ACHN (cell line): Measurements from ENCODE around the gene SULF2.
A peak's percentile ranks its signal among the peaks of the same experiment; 100 is the strongest.

Experiments used
- DNase-seq: peaks from one replicate; pipeline ENCODE4 v3.0.0-alpha.2; 2015
- in situ Hi-C: cut with HindIII; loops from 2 replicates; pipeline ENCODE4 v1.10.0; 2017; ENCODE audit warnings: low sequenced_read_pairs, low pct_ligation_motif_present, low pct_unique_long_range_greater_than_20kb

SULF2 gene

DNA sequence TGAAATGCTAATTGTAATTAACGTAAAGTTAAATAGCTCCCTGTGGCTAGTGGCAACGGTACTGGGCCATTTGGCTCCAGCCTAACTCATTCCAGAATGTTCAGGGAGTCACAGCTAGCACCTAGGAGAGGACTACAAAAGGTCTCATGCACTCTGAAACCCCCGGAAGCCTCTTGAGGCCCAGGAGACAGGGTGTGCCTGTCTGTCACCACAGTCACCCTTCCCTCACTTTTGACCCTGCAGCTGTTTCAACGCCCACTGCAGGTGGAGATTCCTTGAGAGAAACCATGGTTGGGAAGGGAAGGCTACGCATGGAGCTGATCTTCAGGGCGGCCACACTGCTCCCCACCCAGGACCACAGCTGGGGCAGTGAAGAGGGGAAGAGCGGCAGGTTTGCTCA is 58.6 kb downstream of the SULF2 start:
- in situ Hi-C loops, result no loop called here

GRCh38 chr20:47725248-47725973 is 59.9 kb downstream of the SULF2 start:
- peak; percentile 77 for DNase-seq
- in situ Hi-C loops, result no loop called here

More for the DNA sequence above, 58.6 kb downstream of the SULF2 start:
- no peak for DNase-seq

- DNase-seq, result no peak
- in situ Hi-C loops, result no loop called here
Measured at GRCh38 chr20:47724910-47725247, 60.4 kb downstream of the SULF2 start.

- no peak for DNase-seq
- in situ Hi-C loops, result no loop called here
Measured at GRCh38 chr20:47724396-47724795, 60.9 kb downstream of the SULF2 start.

DNA sequence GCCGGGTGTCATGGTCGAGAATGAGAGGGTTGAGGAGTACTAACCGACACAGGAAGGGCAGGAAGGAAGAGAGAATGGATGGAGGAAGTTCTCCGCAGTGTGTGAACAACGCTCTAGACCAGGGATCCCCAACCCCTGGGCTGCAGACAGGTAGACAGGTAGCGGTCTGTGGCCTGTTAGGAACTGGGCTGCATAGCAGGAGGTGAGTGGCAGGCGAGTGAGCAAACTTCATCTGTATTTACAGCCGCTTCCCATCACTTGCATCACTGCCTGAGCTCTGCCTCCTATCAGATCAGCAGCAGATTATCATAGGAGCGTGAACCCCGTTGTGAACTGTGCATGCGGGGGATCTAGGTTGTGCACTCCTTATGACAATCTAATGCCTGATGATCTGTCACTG is 62.0 kb downstream of the SULF2 start:
- in situ Hi-C loops, result no loop called here
- DNase-seq, result no peak

DNA sequence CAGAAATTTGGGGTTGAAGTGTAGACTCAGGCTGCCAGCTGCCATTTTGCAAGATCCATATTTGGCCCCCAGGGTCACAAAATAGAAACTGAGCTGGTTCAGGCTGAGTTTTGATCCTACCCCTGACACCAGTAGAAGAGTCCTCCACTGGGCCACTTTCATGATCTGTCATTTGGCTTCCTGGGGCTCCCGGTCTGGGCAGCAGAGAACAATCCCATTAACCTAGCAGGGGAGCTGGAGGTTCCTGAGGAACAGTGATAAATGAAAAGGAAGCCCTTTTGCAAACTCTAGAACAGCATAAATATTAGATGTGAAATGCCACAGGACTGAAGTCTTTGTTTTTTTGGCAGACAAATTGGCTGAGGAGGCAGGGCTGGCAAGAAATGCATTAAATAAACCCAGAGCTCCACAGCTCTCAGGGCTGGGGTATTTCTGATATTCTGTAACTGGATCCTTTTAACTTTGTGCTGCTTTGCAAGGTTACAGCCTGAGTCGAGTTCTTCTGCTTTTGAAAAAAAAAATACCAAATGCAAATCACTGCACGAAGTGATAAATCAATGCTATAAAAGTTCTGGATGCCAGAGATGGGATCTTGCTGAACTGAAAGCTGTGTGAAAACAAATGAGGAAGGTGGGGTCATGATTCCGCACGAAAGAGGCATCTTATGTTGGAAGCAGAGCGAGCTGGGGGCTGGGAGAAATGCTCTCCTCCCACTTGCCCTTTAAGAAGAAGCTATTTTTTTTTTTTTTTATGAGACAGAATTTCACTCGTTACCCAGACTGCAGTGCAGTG is 64.4 kb downstream of the SULF2 start:
- in situ Hi-C loops, result no loop called here
- no peak for DNase-seq

GRCh38 chr20:47719625-47720024 is 65.7 kb downstream of the SULF2 start:
- no peak for DNase-seq
- in situ Hi-C loops, result no loop called here

DNA sequence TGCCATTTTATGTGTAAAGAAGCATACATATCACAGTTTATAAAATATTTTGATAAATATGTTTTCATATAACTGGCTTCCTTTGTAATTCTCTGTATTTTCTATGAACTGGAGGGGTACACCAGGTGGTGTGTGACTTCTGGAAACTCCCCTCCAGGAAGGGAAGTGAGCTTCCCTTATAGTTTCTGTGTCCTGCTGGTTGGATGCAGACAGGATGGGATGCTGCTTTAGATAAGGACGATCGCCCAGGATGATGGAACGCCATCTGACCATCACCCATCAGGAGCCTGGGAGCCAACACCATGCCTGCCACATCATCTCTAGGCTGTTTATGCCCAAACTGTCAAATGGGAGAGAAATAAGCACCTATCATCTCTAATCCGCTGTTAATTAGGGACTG is 66.1 kb downstream of the SULF2 start:
- in situ Hi-C loops, result no loop called here
- no peak for DNase-seq

DNA sequence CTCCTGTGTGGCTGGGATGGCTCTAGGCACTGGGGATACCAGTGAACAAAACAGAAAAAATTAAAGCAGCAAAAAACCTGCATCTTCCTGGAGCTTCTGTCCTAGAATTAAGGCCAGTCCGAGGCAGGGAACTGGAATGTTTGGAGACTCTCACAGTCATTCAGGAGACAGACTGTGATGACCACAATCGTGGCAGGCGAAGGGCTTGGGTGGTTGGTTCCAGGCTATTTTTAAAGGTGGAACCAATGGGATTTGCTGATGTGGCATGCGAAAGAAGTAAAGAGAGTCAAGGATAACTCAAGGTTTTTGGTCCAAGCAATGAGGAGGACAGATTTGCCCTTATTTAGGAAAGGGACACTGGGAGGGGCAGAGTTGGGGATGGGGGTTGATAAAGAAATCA is 66.9 kb downstream of the SULF2 start:
- in situ Hi-C loops, result no loop called here
- DNase-seq, result no peak

DNA sequence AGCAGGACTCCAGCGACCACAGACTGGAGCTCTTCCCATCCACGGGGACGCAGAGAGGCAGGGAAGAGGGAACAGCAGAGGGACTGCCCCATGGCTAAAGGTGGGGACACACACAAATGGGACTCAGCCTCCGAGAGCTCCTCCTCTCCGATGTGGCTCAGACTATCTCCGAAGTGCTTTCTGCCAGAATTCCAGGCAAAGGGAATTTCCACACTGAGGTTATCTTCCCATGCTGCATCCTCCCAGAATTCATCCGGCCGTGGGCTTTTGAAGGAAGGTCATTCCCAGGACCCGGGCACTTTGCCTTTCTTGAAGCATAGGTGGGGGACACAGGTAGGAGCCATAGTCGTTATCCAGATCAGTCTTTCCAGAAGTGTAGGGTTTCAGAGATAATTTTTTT is 67.9 kb downstream of the SULF2 start:
- in situ Hi-C loops, result no loop called here
- no peak for DNase-seq

DNA sequence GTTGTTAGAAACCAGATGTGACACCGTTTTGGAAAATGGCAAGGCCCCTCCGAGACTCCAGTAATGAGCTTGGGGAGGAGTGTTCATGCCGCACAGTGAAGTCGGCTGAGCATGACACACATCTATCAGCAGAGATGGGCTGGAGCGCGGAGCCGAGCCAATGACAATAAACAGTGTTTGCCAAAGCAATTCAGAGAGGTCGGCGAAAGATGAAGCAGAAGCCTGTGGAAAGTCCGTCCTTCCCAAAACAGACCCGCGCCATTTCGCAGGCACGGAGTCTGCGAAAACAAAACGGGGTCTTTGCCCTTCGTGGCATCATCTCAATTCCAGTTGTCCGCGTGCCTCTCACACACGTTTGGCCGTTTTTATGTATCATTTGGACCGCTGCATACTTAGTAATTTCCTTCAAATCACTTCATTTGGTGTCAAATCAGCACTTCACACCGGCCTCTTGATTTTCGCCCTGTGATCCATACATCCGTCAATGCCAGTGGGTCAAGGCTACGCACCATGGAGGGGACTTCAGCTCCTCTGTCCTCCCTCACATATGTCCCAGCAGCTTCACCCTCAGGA is 71.3 kb downstream of the SULF2 start:
- DNase-seq, result no peak
- in situ Hi-C loops, result no loop called here

GRCh38 chr20:47713163-47713562 is 72.1 kb downstream of the SULF2 start:
- DNase-seq, result no peak
- in situ Hi-C loops, result no loop called here

- no peak for DNase-seq
- in situ Hi-C loops, result no loop called here
Measured at GRCh38 chr20:47711046-47711752, 74.1 kb downstream of the SULF2 start.

- no peak for DNase-seq
- in situ Hi-C loops, result no loop called here
Measured at GRCh38 chr20:47710665-47711045, 74.6 kb downstream of the SULF2 start.

- no peak for DNase-seq
- in situ Hi-C loops, result no loop called here
Measured at GRCh38 chr20:47708953-47709833, 76.1 kb downstream of the SULF2 start.

- DNase-seq, result no peak
- in situ Hi-C loops, result no loop called here
Measured at GRCh38 chr20:47708140-47708807, 77.0 kb downstream of the SULF2 start.

DNA sequence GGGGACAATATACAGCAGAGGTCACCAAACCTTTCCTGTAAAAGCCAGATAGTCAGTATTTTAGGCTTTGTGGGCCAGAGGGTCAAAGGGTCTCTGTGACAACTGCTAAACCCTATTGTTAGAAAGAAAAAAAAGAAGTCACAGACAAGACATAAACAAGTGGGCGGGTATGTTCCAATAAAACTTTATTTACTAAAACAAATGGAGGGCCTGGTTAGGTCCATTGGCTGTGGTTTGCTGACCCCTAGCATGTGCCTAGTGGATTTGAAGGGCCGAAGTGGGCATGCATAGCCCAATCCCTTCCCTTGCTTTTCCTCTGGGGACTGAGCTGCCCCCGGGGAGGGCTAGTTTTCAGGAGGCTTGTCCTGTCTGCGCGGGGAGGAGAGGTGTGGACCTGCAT is 78.9 kb downstream of the SULF2 start:
- no peak for DNase-seq
- in situ Hi-C loops, result no loop called here

GRCh38 chr20:47705497-47705856 is 79.8 kb downstream of the SULF2 start:
- DNase-seq, result no peak
- in situ Hi-C loops, result no loop called here
